Kidney epithelial cell (primary cell): ENCODE results near the gene LMOD2. TPM values are rescaled to one million over a fixed set of nuclear protein-coding genes. Genes with fewer than 3 reads are reported as not detected.

Experiments used
- DNase-seq: peaks from one replicate; pipeline ENCODE4 v3.0.0-alpha.2; 2010; ENCODE audit warnings: low read depth
- H3K27me3 ChIP-seq: 2 replicates; pipeline ENCODE4 v1.6.0; 2011; ENCODE audit warnings: low read length; ENCODE audit not compliant: control insufficient read depth, insufficient read depth
- H3K36me3 ChIP-seq: 2 replicates; pipeline ENCODE4 v1.5.1; 2011; ENCODE audit warnings: low read length; ENCODE audit not compliant: control insufficient read depth, insufficient read depth
- H3K4me3 ChIP-seq: 2 replicates; pipeline ENCODE4 v1.5.1; 2011; ENCODE audit warnings: low read depth, mild to moderate bottlenecking, control low read depth, low read length
- CTCF ChIP-seq: IDR thresholded peaks from 2 replicates; pipeline ENCODE4 v1.5.1; 2011; ENCODE audit warnings: mild to moderate bottlenecking, moderate library complexity, low read length, control low read depth, inconsistent platforms; ENCODE audit not compliant: insufficient read depth, poor library complexity, severe bottlenecking
- total RNA-seq: library from RNA; depleted of rRNA; stranded (reverse); fragments of >200 nt; gene quantifications from 2 replicates; pipeline ENCODE4 v1.2.3, GENCODE V29; 2015

Gene LMOD2
- total RNA-seq, 1 donor from 2014 or later, result not detected

GRCh38 chr7:123616223-123616622 is 39.4 kb upstream of the LMOD2 start:
- no peak for DNase-seq
- no peaks in the 10 kb centered on the region for H3K27me3 ChIP-seq
- H3K4me3 ChIP-seq, result no peak overlapping the region
- no peak for TF ChIP-seq CTCF
- H3K36me3 ChIP-seq, result no peaks in the 10 kb centered on the region

GRCh38 chr7:123621707-123622106 is 34.0 kb upstream of the LMOD2 start:
- H3K4me3 ChIP-seq, result no peak overlapping the region
- no peak for TF ChIP-seq CTCF

GRCh38 chr7:123622660-123623386 is 32.8 kb upstream of the LMOD2 start:
- DNase-seq, result no peak
- no peak overlapping the region for H3K4me3 ChIP-seq
- H3K36me3 ChIP-seq, result no peaks in the 10 kb centered on the region
- no peaks in the 10 kb centered on the region for H3K27me3 ChIP-seq
- no peak for TF ChIP-seq CTCF

More at GRCh38 chr7:123621707-123622106, 34.0 kb upstream of the LMOD2 start:
- H3K36me3 ChIP-seq, result no peaks in the 10 kb centered on the region
- no peak for DNase-seq
- H3K27me3 ChIP-seq, result no peaks in the 10 kb centered on the region

- H3K4me3 ChIP-seq, result no peak overlapping the region
- DNase-seq, result no peak
- no peaks in the 10 kb centered on the region for H3K36me3 ChIP-seq
- H3K27me3 ChIP-seq, result no peaks in the 10 kb centered on the region
- TF ChIP-seq CTCF, result peak; percentile 54
Measured at GRCh38 chr7:123624527-123625183, 31.0 kb upstream of the LMOD2 start.

- no peak for TF ChIP-seq CTCF
- no peaks in the 10 kb centered on the region for H3K27me3 ChIP-seq
- DNase-seq, result no peak
- no peak overlapping the region for H3K4me3 ChIP-seq
- H3K36me3 ChIP-seq, result no peaks in the 10 kb centered on the region
Measured at GRCh38 chr7:123625254-123625653, 30.4 kb upstream of the LMOD2 start.
